Cardiac muscle cell (in vitro differentiated cells and primary cell): ENCODE measurements around the gene C11orf58. TPM values are rescaled to one million over a fixed set of nuclear protein-coding genes. Genes with fewer than 3 reads are reported as not detected.

Experiments used
- DNase-seq, 2 donors: peaks; one replicate each; pipeline versions ENCODE4 v3.0.0 to v3.0.0-alpha.2; 2010 to 2017; ENCODE audit warnings: low read depth in 1 of 2, low spot score in 1 of 2
- H3K27ac ChIP-seq: fragments of 200-600 bp; sonication (generic); 2 replicates; pipeline ENCODE4 v1.5.1; 2016
- H3K27me3 ChIP-seq: fragments of 200-600 bp; sonication (generic); 2 replicates; pipeline ENCODE4 v1.6.0; 2016; ENCODE audit warnings: control low read depth
- H3K36me3 ChIP-seq: fragments of 200-600 bp; sonication (generic); 2 replicates; pipeline ENCODE4 v1.5.1; 2016; ENCODE audit warnings: control low read depth
- H3K4me1 ChIP-seq: fragments of 200-600 bp; sonication (generic); 2 replicates; pipeline ENCODE4 v1.8.1; 2017; ENCODE audit warnings: low read depth, mild to moderate bottlenecking, mixed run types
- H3K4me3 ChIP-seq: fragments of 200-600 bp; sonication (generic); 2 replicates; pipeline ENCODE4 v1.5.1; 2016; ENCODE audit warnings: mild to moderate bottlenecking
- H3K9me3 ChIP-seq: fragments of 200-600 bp; sonication (generic); 2 replicates; pipeline ENCODE4 v1.5.1; 2017; ENCODE audit warnings: low read depth, mild to moderate bottlenecking, control low read depth
- polyA plus RNA-seq: library from polyadenylated mRNA; unstranded; fragments of >200 nt; fragmentation: Nextera tagmentation; extraction: Ambion mirVana; gene quantifications from 2 replicates; pipeline ENCODE4 v1.2.1, GENCODE V29; 2016
- total RNA-seq: library from RNA; depleted of rRNA; stranded (reverse); fragments of >200 nt; gene quantifications from 2 replicates; pipeline ENCODE4 v1.2.3, GENCODE V29; 2016
- TF ChIP-seq, protein P1 (sequence below): IDR thresholded peaks from 2 replicates; pipeline ENCODE4 v1.5.1; 2012; ENCODE audit warnings: low read depth, mild to moderate bottlenecking, low read length

C11orf58 gene
- total and polyA plus RNA-seq, 2 experiments from 2014 or later, result 157 to 232 TPM

DNA sequence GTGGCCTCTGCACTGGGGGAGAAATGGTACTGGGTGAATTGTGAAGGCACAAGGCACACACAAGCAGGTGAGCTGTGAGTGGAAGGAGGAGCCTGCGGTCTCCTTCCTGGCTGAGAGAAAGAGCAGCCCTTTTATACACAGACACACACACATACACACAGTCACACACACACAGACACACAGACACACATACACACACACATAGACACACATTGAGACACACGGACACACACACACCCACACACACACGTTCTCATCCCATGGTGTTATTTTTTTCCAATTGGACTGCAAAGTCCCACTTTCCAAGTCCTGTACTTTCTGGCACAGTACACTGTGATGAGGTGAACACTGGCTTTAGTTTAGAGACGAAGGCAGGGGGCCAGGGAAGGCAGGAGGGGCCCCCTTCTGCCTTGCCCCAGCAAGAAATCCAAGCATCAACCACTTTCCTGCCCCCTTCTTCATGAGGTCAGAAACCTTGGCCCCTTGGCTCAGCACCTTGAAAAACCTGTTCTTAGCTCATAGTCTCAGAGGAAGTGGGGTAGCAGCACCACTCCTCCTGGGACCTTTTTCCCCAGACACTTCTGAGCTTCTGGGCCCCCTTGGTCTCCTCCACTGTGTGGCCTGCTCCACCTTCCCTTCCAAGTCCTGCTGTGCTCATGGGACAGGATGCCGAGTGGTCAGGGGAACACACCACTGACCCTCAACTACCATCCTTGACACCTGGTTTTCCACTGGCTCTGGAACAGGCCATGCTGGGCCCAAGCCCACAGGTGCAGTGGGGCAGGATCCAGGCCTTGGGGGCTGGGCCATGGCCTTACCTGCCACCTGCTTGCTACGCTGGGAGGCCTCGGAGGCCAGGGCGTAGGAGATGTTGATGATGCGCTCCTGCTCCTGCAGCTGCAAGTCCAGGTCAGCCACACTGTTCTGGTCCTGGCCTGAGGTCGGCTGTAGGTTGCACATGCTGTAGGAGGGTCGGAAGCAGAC lies 43.8 kb downstream of the C11orf58 start:
- Histone ChIP-seq H3K9me3 (no peaks in the 10 kb centered on the region), H3K4me3 (no peak overlapping the region), H3K4me1 (no peaks in the 10 kb centered on the region), H3K27me3 (no peaks in the 10 kb centered on the region), H3K27ac (no peak overlapping the region), H3K36me3 (peaks cover 10% of the 10 kb centered on the region)
- TF ChIP-seq, protein P1, sequence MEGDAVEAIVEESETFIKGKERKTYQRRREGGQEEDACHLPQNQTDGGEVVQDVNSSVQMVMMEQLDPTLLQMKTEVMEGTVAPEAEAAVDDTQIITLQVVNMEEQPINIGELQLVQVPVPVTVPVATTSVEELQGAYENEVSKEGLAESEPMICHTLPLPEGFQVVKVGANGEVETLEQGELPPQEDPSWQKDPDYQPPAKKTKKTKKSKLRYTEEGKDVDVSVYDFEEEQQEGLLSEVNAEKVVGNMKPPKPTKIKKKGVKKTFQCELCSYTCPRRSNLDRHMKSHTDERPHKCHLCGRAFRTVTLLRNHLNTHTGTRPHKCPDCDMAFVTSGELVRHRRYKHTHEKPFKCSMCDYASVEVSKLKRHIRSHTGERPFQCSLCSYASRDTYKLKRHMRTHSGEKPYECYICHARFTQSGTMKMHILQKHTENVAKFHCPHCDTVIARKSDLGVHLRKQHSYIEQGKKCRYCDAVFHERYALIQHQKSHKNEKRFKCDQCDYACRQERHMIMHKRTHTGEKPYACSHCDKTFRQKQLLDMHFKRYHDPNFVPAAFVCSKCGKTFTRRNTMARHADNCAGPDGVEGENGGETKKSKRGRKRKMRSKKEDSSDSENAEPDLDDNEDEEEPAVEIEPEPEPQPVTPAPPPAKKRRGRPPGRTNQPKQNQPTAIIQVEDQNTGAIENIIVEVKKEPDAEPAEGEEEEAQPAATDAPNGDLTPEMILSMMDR, result no peak
- no peak for DNase-seq

DNA sequence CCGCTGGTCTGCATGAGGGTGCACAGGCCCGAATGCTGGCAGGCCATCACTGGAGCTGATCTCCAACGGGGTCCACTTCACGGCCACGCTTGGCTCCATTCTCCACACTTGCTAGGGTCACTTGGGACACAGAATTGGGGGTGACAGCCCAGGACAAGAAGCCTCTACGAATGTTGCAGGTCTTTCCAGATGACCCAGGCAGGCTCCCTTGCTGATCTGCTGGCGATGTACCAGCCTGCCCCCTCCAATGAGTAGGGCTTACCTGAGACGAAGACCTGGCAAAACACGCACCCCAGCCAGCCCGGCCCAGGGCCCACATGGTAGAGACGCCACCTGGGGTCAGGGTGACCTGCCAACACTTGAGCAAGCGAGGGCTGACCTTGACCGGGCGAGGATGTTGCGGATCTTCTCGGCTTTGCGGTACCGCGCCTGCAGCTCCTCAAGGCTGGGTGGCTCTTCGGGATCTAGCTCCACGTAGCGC lies 44.9 kb downstream of the C11orf58 start:
- TF ChIP-seq, protein P1, result no peak
- no peak overlapping the region for H3K4me3 ChIP-seq
- H3K27ac ChIP-seq, result no peak overlapping the region
- H3K9me3 ChIP-seq, result no peaks in the 10 kb centered on the region
- DNase-seq, result no peak
- no peaks in the 10 kb centered on the region for H3K27me3 ChIP-seq
- no peaks in the 10 kb centered on the region for H3K4me1 ChIP-seq
- no peaks in the 10 kb centered on the region for H3K36me3 ChIP-seq

DNA sequence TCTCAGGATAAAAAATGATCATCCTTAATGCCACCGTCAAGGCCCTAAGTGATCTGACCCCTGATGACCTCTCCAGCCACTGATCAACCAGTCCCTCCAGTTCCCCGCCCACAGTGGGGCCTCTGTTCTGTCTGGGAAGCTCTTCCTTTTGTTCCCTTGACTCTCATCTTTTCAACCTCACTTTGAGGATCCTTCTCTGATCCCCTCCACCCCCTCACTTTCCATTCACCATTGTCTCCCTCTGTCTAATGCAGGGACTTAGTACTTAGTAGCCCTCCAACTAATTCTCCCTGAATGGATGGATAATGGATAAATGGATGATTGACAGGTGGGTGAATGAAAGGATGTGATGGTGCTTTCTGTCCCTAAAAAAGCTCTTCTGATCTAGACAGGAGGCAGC lies 45.6 kb downstream of the C11orf58 start:
- Histone ChIP-seq H3K9me3 (no peaks in the 10 kb centered on the region), H3K4me3 (no peak overlapping the region), H3K27ac (no peak overlapping the region), H3K36me3 (no peaks in the 10 kb centered on the region), H3K27me3 (no peaks in the 10 kb centered on the region), H3K4me1 (no peaks in the 10 kb centered on the region)
- TF ChIP-seq, protein P1, result no peak
- DNase-seq, result no peak

DNA sequence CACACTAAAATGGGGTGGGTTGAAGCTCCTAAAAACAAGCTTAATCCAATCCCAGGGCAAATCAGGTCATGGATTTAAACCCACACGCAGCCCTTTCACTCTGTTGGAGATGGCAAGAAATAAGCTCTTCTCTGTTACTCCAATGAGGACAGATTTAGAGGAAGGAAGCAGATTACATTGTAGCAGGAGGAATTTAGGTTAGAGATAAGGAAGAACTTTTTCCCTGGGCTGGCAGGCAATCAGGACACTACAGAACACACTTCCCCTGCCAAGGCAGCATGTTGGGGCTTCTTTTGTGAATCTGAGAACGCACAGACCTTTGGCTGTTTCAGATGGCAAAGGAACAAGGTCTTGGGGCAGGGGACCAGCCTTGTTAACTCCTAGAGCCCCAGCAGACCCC lies 46.2 kb downstream of the C11orf58 start:
- TF ChIP-seq, protein P1, result no peak
- H3K27me3 ChIP-seq, result no peaks in the 10 kb centered on the region
- H3K27ac ChIP-seq, result no peak overlapping the region
- DNase-seq, result peak in 1 of 2 donors; percentile 68
- H3K4me3 ChIP-seq, result no peak overlapping the region
- H3K9me3 ChIP-seq, result no peaks in the 10 kb centered on the region
- peaks cover 1% of the 10 kb centered on the region for H3K36me3 ChIP-seq
- H3K4me1 ChIP-seq, result no peaks in the 10 kb centered on the region

DNA sequence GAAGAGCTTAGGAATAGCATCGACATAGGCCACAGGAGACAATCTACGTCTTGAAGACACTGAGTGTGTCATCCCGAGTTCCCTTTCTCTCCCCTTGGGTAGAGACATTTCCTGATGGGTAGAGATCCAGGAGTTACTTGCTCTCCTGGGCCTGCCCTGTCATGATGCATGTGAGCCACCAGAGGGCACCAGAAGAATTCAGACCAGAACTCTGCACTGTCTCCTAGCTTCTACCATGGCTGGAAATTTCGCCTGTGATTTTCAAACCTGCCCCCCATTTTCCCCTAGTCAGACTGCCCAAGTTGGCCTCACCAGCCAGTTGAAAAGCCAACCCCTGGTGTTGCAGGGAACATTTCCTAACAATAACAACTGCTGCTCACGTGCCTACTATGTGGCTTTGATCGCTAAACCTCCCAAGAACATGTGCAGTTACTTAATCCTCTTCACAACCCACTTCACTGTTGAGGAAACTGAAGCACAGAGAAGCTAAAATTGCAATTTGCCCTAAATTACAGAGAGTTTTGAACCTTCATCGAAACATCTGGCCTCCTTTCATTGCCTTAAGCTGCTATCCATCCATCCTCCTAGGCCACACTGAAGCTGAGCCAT lies 47.2 kb downstream of the C11orf58 start:
- no peaks in the 10 kb centered on the region for H3K9me3 ChIP-seq
- H3K4me1 ChIP-seq, result no peaks in the 10 kb centered on the region
- no peak overlapping the region for H3K4me3 ChIP-seq
- peak overlapping the region; percentile 0 for H3K27ac ChIP-seq
- DNase-seq, result peak; percentile 71 to 87
- TF ChIP-seq, protein P1, result peak; percentile 94
- H3K27me3 ChIP-seq, result no peaks in the 10 kb centered on the region
- H3K36me3 ChIP-seq, result peaks cover 9% of the 10 kb centered on the region
